ENCODE data around the gene PIERCE2.
"Not testable (repeated sequence)": the region's sequence is repeated elsewhere in the genome, so short reads cannot be mapped to it uniquely, and the experiment has no call there.

PIERCE2 gene

GRCh38 chr15:55408012-55408928, at the start of gene PIERCE2, which contains the start of gene CCPG1:
Gene PIERCE2, plus strand, starts transcription at chr15:55408495. Its CDS starts 274 bp downstream, at chr15:55408769.
Gene CCPG1, minus strand, starts transcription at chr15:55408359. Its CDS starts 18,935 bp downstream, at chr15:55389424.
- DNase-seq (ENCODE audit: low spot score), result peak; percentile 94

GRCh38 chr15:55360256-55360655, 48.0 kb upstream of the PIERCE2 start:
- DNase-seq (ENCODE audit: low spot score), result no peak

- no peak for DNase-seq (ENCODE audit: low spot score)
Observed at GRCh38 chr15:55361048-55361447, 47.2 kb upstream of the PIERCE2 start.

- DNase-seq (ENCODE audit: low spot score), result no peak
Observed at GRCh38 chr15:55362641-55363040, 45.7 kb upstream of the PIERCE2 start.

GRCh38 chr15:55366981-55367380, 41.3 kb upstream of the PIERCE2 start:
- no peak for DNase-seq (ENCODE audit: low spot score)

GRCh38 chr15:55372701-55373440, 35.4 kb upstream of the PIERCE2 start:
- DNase-seq (ENCODE audit: low spot score), result peak; percentile 12

- no peak for DNase-seq (ENCODE audit: low spot score)
Observed at GRCh38 chr15:55379095-55379494, 29.2 kb upstream of the PIERCE2 start.

- no peak for DNase-seq (ENCODE audit: low spot score)
Observed at GRCh38 chr15:55381595-55381994, 26.7 kb upstream of the PIERCE2 start.

- DNase-seq (ENCODE audit: low spot score), result no peak
Observed at GRCh38 chr15:55383687-55384086, 24.6 kb upstream of the PIERCE2 start.

- no peak for DNase-seq (ENCODE audit: low spot score)
Observed at GRCh38 chr15:55387027-55387426, 21.3 kb upstream of the PIERCE2 start.

GRCh38 chr15:55389264-55389607, 19.1 kb upstream of the PIERCE2 start:
- peak; percentile 17 for DNase-seq (ENCODE audit: low spot score)

- DNase-seq (ENCODE audit: low spot score), result no peak
Observed at GRCh38 chr15:55394694-55395093, 13.6 kb upstream of the PIERCE2 start.

GRCh38 chr15:55398243-55398642, 10.1 kb upstream of the PIERCE2 start:
- DNase-seq (ENCODE audit: low spot score), result no peak

GRCh38 chr15:55400050-55400449, 8.2 kb upstream of the PIERCE2 start:
- not testable (repeated sequence) for DNase-seq (ENCODE audit: low spot score)

GRCh38 chr15:55401786-55402246, 6.5 kb upstream of the PIERCE2 start:
- no peak for DNase-seq (ENCODE audit: low spot score)

GRCh38 chr15:55402707-55403106, 5.6 kb upstream of the PIERCE2 start:
- no peak for DNase-seq (ENCODE audit: low spot score)

GRCh38 chr15:55403531-55403930, 4.8 kb upstream of the PIERCE2 start:
- DNase-seq (ENCODE audit: low spot score), result no peak

- peak; percentile 34 for DNase-seq (ENCODE audit: low spot score)
Observed at GRCh38 chr15:55407498-55408011, 740 bp upstream of the PIERCE2 start.

GRCh38 chr15:55408976-55409375, 681 bp downstream of the PIERCE2 start:
- DNase-seq (ENCODE audit: low spot score), result not testable (repeated sequence)

GRCh38 chr15:55417678-55418077, 9.4 kb downstream of the PIERCE2 start:
- DNase-seq (ENCODE audit: low spot score), result not testable (repeated sequence)

GRCh38 chr15:55420171-55420866, 12.0 kb downstream of the PIERCE2 start:
- no peak for DNase-seq (ENCODE audit: low spot score)

- no peak for DNase-seq (ENCODE audit: low spot score)
Observed at GRCh38 chr15:55422089-55422488, 13.8 kb downstream of the PIERCE2 start.
